ENCODE measurements around the gene CFAP99. TPM values are rescaled to one million over a fixed set of nuclear protein-coding genes. Genes with fewer than 3 reads are reported as not detected.

CFAP99 gene
- total and polyA plus RNA-seq, 9 of the 15 experiments (the other 6 are each of a cell fraction or from before 2014, with no cell fraction given), result 0.07 to 0.18 (median 0.09) TPM; not detected in 6

- TF ChIP-seq, protein P1, sequence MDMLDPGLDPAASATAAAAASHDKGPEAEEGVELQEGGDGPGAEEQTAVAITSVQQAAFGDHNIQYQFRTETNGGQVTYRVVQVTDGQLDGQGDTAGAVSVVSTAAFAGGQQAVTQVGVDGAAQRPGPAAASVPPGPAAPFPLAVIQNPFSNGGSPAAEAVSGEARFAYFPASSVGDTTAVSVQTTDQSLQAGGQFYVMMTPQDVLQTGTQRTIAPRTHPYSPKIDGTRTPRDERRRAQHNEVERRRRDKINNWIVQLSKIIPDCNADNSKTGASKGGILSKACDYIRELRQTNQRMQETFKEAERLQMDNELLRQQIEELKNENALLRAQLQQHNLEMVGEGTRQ (CRISPR knock-in tag; IDR thresholded peaks at IDR 0.05), result 0 out of 2 replicates have a peak, but pooled peaks have one; percentile 24
- peak; percentile 65; the same call in 1 of the 2 replicates for TF ChIP-seq AFF4 (CRISPR knock-in tag; IDR thresholded peaks at IDR 0.05)
- 0 out of 2 replicates have a peak, but pooled peaks have one; percentile 6 for TF ChIP-seq CREM (IDR thresholded peaks at IDR 0.05; ENCODE audit: low read depth)
- TF ChIP-seq, protein P2, sequence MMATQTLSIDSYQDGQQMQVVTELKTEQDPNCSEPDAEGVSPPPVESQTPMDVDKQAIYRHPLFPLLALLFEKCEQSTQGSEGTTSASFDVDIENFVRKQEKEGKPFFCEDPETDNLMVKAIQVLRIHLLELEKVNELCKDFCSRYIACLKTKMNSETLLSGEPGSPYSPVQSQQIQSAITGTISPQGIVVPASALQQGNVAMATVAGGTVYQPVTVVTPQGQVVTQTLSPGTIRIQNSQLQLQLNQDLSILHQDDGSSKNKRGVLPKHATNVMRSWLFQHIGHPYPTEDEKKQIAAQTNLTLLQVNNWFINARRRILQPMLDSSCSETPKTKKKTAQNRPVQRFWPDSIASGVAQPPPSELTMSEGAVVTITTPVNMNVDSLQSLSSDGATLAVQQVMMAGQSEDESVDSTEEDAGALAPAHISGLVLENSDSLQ (IDR thresholded peaks at IDR 0.05), result peak; percentile 34; the same call in 1 of the 2 replicates
- peak; percentile 63 to 89; a peak in 2 of 4 replicates for TF ChIP-seq SIN3A (IDR thresholded peaks at IDR 0.05; ENCODE audit: borderline replicate concordance in 2 of 2, control insufficient read depth in 1 of 2, low read depth in 2 of 2, low read length in 2 of 2)
- TF ChIP-seq, protein P3, sequence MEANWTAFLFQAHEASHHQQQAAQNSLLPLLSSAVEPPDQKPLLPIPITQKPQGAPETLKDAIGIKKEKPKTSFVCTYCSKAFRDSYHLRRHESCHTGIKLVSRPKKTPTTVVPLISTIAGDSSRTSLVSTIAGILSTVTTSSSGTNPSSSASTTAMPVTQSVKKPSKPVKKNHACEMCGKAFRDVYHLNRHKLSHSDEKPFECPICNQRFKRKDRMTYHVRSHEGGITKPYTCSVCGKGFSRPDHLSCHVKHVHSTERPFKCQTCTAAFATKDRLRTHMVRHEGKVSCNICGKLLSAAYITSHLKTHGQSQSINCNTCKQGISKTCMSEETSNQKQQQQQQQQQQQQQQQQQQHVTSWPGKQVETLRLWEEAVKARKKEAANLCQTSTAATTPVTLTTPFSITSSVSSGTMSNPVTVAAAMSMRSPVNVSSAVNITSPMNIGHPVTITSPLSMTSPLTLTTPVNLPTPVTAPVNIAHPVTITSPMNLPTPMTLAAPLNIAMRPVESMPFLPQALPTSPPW (CRISPR knock-in tag; IDR thresholded peaks at IDR 0.05), result peak; percentile 88
- TF ChIP-seq MNT (conservative IDR thresholded peaks at IDR 0.05), result peak in 1 of 2 experiments; percentile 45; a peak in 1 of 4 replicates
- TF ChIP-seq CTBP1 (IDR thresholded peaks at IDR 0.05; ENCODE audit: borderline replicate concordance), result 0 out of 2 replicates have a peak, but pooled peaks have one; percentile 52
- TF ChIP-seq DACH1 (IDR thresholded peaks at IDR 0.05; ENCODE audit: partially characterized antibody), result peak; percentile 76
Observed at GRCh38 chr4:2402048-2402842, 16.5 kb upstream of the CFAP99 start (continued).

Measured in K562 (cell line).